Endothelial cell of umbilical vein (primary cell): ENCODE data around the gene SETBP1. TPM values are rescaled to one million over a fixed set of nuclear protein-coding genes. Genes with fewer than 3 reads are reported as not detected.

Experiments
- BruUV-seq: library from RNA; stranded (reverse); fragments of 400-500 nt; replicated peaks from 2 replicates; lab custom pipeline; 2021; lab: Mats Ljungman, UMichigan
- CTCF ChIA-PET: fragments of 300-600, 350-600 bp; sonication (Branson Sonifier 250); formaldehyde crosslinking; loops from one replicate; lab custom pipeline; 2021; ENCODE audit warnings: antibody characterized with exemption, inconsistent platforms; lab: Charles Lee
- POLR2A ChIA-PET: fragments of 300-600, 350-600 bp; sonication (Branson Sonifier 250); formaldehyde crosslinking; loops from one replicate; lab custom pipeline; 2021; ENCODE audit warnings: antibody characterized with exemption, inconsistent platforms; lab: Charles Lee
- DNase-seq: peaks from one replicate; pipeline ENCODE4 v3.0.0-alpha.2; 2011; ENCODE audit warnings: low read depth, low spot score
- FAIRE-seq: peaks from 2 replicates; lab custom pipeline; 2011; peaks lifted over from hg19 to GRCh38; lab: Jason Lieb, UNC
- H2AFZ ChIP-seq: 2 replicates; pipeline ENCODE4 v1.6.0; 2012; ENCODE audit warnings: low read depth, low read length, control low read depth, inconsistent platforms
- H3K27ac ChIP-seq: 2 replicates; pipeline ENCODE4 v1.5.1; 2011; ENCODE audit warnings: low read depth, mild to moderate bottlenecking, control low read depth, low read length, moderate library complexity; ENCODE audit not compliant: insufficient read depth
- H3K27me3 ChIP-seq, 2 experiments: 2 replicates each; pipeline versions ENCODE4 v1.6.0 to v1.6.1; 2011; ENCODE audit warnings: low read length in 2 of 2, mixed read lengths in 1 of 2; ENCODE audit not compliant: control insufficient read depth in 2 of 2, insufficient read depth in 2 of 2
- H3K36me3 ChIP-seq, 2 experiments: 2 replicates in 1 of 2; 3 replicates in 1 of 2; pipeline ENCODE4 v1.5.1; 2011; ENCODE audit warnings: low read length in 2 of 2, mild to moderate bottlenecking in 1 of 2, moderate library complexity in 1 of 2; ENCODE audit not compliant: control insufficient read depth in 2 of 2, insufficient read depth in 2 of 2; ENCODE audit errors: extremely low read depth in 1 of 2
- H3K4me1 ChIP-seq: 3 replicates; pipeline ENCODE4 v1.5.1; 2011; ENCODE audit warnings: mild to moderate bottlenecking, low read length; ENCODE audit not compliant: control insufficient read depth, insufficient read depth; ENCODE audit errors: extremely low read depth
- H3K4me2 ChIP-seq: 2 replicates; pipeline ENCODE4 v1.6.1; 2011; ENCODE audit warnings: low read length, control low read depth, mixed read lengths; ENCODE audit not compliant: insufficient read depth
- H3K4me3 ChIP-seq, 3 experiments: fragments of 200-600 bp in 1 of 3; sonication (generic), shearing (Covaris generic) in 1 of 3; replicated peaks in 1 of 3; 2 replicates each; pipeline ENCODE4 v1.5.1; 2011 to 2016; ENCODE audit warnings: control low read depth in 3 of 3, low read length in 3 of 3, mild to moderate bottlenecking in 2 of 3, inconsistent platforms in 1 of 3, low read depth in 1 of 3, moderate library complexity in 1 of 3; ENCODE audit not compliant: insufficient read depth in 1 of 3
- H3K79me2 ChIP-seq: 2 replicates; pipeline ENCODE4 v1.6.0; 2012; ENCODE audit warnings: low read length, inconsistent platforms; ENCODE audit not compliant: control insufficient read depth, insufficient read depth
- H3K9ac ChIP-seq: replicated peaks from 2 replicates; pipeline ENCODE3; 2011; ENCODE audit warnings: low read length, control low read depth; ENCODE audit not compliant: insufficient read depth; ENCODE audit errors: extremely low read depth
- H3K9me1 ChIP-seq: replicated peaks from 3 replicates; pipeline ENCODE4 v1.6.0; 2011; ENCODE audit warnings: mild to moderate bottlenecking, low read length; ENCODE audit not compliant: control insufficient read depth, insufficient read depth; ENCODE audit errors: extremely low read depth
- H3K9me3 ChIP-seq: replicated peaks from 2 replicates; pipeline ENCODE4 v1.5.1; 2012; ENCODE audit warnings: low read length, inconsistent platforms; ENCODE audit not compliant: control insufficient read depth, insufficient read depth
- H4K20me1 ChIP-seq: replicated peaks from 2 replicates; pipeline ENCODE3; 2011; ENCODE audit warnings: mild to moderate bottlenecking, low read length; ENCODE audit not compliant: control insufficient read depth, insufficient read depth; ENCODE audit errors: extremely low read depth
- EZH2 ChIP-seq: IDR thresholded peaks from 2 replicates; pipeline ENCODE4 v1.6.1; 2012; ENCODE audit warnings: borderline replicate concordance, low read depth, mild to moderate bottlenecking, moderate library complexity, low read length, inconsistent platforms; ENCODE audit not compliant: severe bottlenecking
- FOS ChIP-seq: IDR thresholded peaks from 2 replicates; pipeline ENCODE4 v1.6.1; 2011; ENCODE audit warnings: mild to moderate bottlenecking, low read length, moderate library complexity, borderline replicate concordance; ENCODE audit not compliant: insufficient read depth
- GATA2 ChIP-seq: IDR thresholded peaks from 2 replicates; pipeline ENCODE4 v1.7.0; 2011; ENCODE audit warnings: low read depth, mild to moderate bottlenecking, moderate library complexity, mixed read lengths, low read length; ENCODE audit not compliant: insufficient read length, insufficient read depth
- JUN ChIP-seq: IDR thresholded peaks from 2 replicates; pipeline ENCODE4 v1.6.1; 2011; ENCODE audit warnings: borderline replicate concordance, low read depth; ENCODE audit not compliant: insufficient read length, insufficient read depth
- MYC ChIP-seq: IDR thresholded peaks from one replicate; pipeline ENCODE4 v1.6.1; 2011; ENCODE audit warnings: mild to moderate bottlenecking, low read depth, low read length
- POLR2A ChIP-seq: IDR thresholded peaks from 2 replicates; pipeline ENCODE4 v1.6.1; 2012; ENCODE audit warnings: low read depth, mild to moderate bottlenecking, control low read depth, low read length
- POLR2AphosphoS5 ChIP-seq: IDR thresholded peaks from 2 replicates; pipeline ENCODE4 v1.6.1; 2012; ENCODE audit warnings: low read depth, mild to moderate bottlenecking, control low read depth, low read length, moderate library complexity; ENCODE audit not compliant: insufficient read depth
- dilution Hi-C: fragments of 300-500 bp; cut with MboI; formaldehyde crosslinking; loops from one replicate; pipeline ENCODE4 v1.15.0; 2019; ENCODE audit warnings: low sequenced_read_pairs; ENCODE audit not compliant: extremely low pct_ligation_motif_present
- intact Hi-C: fragments of 100-400 bp; cut with micrococcal nuclease; formaldehyde crosslinking; loops from one replicate; pipeline ENCODE4 v1.10.0; 2022
- polyA plus RNA-seq, 4 experiments: library from polyadenylated mRNA; depleted of rRNA in 3 of 4; stranded (reverse) in 3 of 4; unstranded in 1 of 4; fragments of >200 nt; gene quantifications; 2 replicates each; pipeline versions ENCODE4 v1.2.1 to v1.2.3, GENCODE V29; 2011 to 2012; ENCODE audit warnings: missing spikeins in 1 of 4
- total RNA-seq: library from RNA; stranded (reverse); gene quantifications from 2 replicates; pipeline ENCODE4 v1.2.3, GENCODE V29; 2021
- TF ChIP-seq, protein P1 (sequence below): IDR thresholded peaks from 2 replicates; pipeline ENCODE4 v1.6.1; 2011; ENCODE audit not compliant: insufficient read depth, insufficient read length
- TF ChIP-seq, protein P2 (sequence below), 2 donors: IDR thresholded peaks; 1 replicate in 1 of 2; 2 replicates in 1 of 2; pipeline ENCODE4 v1.5.1; 2011; ENCODE audit warnings: low read length in 2 of 2, mild to moderate bottlenecking in 2 of 2, moderate library complexity in 2 of 2, control low read depth in 1 of 2, inconsistent platforms in 1 of 2, low read depth in 1 of 2; ENCODE audit not compliant: insufficient read depth in 1 of 2; ENCODE audit errors: extremely low read depth in 1 of 2

SETBP1 gene
- total and polyA plus RNA-seq, 2 donors (not counting 3 experiments of a cell fraction or from before 2014, with no cell fraction given): 0.76 to 3.1 TPM

DNA sequence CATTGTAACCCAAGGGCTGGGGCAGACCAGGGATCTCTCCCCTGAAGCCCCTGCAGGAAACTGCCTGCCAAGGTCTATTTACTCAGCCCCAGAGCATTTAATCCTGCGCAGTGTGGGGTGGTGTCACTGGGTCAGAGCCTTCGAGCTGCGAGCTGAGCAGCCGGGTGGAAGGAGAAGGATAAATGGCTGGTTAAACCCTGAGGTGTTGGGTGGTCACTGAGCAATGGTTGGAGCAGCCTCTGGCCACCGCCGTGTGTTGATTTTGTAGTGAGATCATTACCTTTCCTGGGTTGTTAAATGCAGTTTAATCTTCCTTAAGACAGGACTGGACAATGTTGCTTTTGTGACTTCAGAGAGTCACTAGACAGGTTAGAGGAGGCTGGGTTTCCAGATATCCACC lies 98.1 kb downstream of the SETBP1 start:
- Histone ChIP-seq H3K4me2 (no peak overlapping the region), H3K27me3 (no peaks in the 10 kb centered on the region), H3K9me3 (no peaks in the 10 kb centered on the region), H3K36me3 (no peaks in the 10 kb centered on the region), H2AFZ (no peak overlapping the region), H3K9me1 (no peaks in the 10 kb centered on the region), H3K79me2 (no peaks in the 10 kb centered on the region), H3K4me1 (no peaks in the 10 kb centered on the region), H4K20me1 (no peaks in the 10 kb centered on the region), H3K9ac (no peak overlapping the region), H3K27ac (no peak overlapping the region), H3K4me3 (no peak overlapping the region)
- DNase-seq (no peak), FAIRE-seq (no peak)
- intact Hi-C loops: no loop called here
- TF ChIP-seq POLR2AphosphoS5 (no peak), GATA2 (no peak), EZH2 (no peak), MYC (no peak), JUN (no peak), POLR2A (no peak), FOS (no peak)
- TF ChIP-seq, protein P1, sequence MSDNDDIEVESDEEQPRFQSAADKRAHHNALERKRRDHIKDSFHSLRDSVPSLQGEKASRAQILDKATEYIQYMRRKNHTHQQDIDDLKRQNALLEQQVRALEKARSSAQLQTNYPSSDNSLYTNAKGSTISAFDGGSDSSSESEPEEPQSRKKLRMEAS: no peak
- TF ChIP-seq, protein P2, sequence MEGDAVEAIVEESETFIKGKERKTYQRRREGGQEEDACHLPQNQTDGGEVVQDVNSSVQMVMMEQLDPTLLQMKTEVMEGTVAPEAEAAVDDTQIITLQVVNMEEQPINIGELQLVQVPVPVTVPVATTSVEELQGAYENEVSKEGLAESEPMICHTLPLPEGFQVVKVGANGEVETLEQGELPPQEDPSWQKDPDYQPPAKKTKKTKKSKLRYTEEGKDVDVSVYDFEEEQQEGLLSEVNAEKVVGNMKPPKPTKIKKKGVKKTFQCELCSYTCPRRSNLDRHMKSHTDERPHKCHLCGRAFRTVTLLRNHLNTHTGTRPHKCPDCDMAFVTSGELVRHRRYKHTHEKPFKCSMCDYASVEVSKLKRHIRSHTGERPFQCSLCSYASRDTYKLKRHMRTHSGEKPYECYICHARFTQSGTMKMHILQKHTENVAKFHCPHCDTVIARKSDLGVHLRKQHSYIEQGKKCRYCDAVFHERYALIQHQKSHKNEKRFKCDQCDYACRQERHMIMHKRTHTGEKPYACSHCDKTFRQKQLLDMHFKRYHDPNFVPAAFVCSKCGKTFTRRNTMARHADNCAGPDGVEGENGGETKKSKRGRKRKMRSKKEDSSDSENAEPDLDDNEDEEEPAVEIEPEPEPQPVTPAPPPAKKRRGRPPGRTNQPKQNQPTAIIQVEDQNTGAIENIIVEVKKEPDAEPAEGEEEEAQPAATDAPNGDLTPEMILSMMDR (IDR thresholded peaks at IDR 0.05; ENCODE audit: extremely low read depth in 1 of 2, insufficient read depth in 1 of 2, low read depth in 1 of 2, low read length in 2 of 2): no peak
- POLR2A ChIA-PET: no interaction called here
- CTCF ChIA-PET: no interaction called here
- dilution Hi-C loops: no loop called here
- BruUV-seq: no TSS peak
